ENCODE measurements around the gene NTSR1. TPM values are rescaled to one million over a fixed set of nuclear protein-coding genes. Genes with fewer than 3 reads are reported as not detected.

Gene NTSR1
- total RNA-seq, 6 experiments from 2014 or later = 0.04 to 0.74 (median 0.09) TPM; not detected in 2

DNA sequence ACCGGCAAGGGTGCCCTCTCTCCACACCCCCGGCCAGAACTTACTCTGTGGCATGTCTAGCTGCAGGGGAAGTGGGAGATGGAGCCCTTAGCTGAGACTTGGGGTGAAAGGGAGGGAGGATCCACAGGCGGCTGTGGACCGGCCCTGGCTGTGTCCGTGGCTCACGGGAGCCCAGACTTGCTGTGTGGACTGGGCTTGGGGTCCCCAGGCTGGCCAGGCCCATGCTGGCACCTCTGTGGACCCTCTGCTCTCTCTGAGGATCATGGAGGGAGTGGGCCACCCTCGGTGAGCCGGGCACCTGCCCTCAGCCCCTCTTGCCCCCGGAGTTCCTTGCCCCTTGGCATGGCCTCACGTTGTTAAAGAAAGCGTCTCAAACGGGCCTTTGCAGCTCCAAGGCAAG lies 8.9 kb upstream of the NTSR1 start:
- WGBS (ENCODE audit: insufficient coverage, low coverage, low lambda C conversion rate, missing lambda C conversion rate) = 49% methylated on average over 7 of the region's 12 CpGs
- no peaks in the 10 kb centered on the region for H3K9me3 ChIP-seq
- TF ChIP-seq, protein P1, sequence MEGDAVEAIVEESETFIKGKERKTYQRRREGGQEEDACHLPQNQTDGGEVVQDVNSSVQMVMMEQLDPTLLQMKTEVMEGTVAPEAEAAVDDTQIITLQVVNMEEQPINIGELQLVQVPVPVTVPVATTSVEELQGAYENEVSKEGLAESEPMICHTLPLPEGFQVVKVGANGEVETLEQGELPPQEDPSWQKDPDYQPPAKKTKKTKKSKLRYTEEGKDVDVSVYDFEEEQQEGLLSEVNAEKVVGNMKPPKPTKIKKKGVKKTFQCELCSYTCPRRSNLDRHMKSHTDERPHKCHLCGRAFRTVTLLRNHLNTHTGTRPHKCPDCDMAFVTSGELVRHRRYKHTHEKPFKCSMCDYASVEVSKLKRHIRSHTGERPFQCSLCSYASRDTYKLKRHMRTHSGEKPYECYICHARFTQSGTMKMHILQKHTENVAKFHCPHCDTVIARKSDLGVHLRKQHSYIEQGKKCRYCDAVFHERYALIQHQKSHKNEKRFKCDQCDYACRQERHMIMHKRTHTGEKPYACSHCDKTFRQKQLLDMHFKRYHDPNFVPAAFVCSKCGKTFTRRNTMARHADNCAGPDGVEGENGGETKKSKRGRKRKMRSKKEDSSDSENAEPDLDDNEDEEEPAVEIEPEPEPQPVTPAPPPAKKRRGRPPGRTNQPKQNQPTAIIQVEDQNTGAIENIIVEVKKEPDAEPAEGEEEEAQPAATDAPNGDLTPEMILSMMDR (IDR thresholded peaks at IDR 0.05) = no peak
- no peak for TF ChIP-seq POLR2A (IDR thresholded peaks at IDR 0.05)
- H3K27me3 ChIP-seq = no peaks in the 10 kb centered on the region
- H3K4me1 ChIP-seq = no peaks in the 10 kb centered on the region
- no peak for ATAC-seq
- intact Hi-C loops (cut with DNase I) = no loop called here
- DNase-seq = peak in 1 of 3 donors; percentile 31
- no peaks in the 10 kb centered on the region for H3K36me3 ChIP-seq
- H3K4me3 ChIP-seq = no peak overlapping the region
- H3K27ac ChIP-seq = no peak overlapping the region

DNA sequence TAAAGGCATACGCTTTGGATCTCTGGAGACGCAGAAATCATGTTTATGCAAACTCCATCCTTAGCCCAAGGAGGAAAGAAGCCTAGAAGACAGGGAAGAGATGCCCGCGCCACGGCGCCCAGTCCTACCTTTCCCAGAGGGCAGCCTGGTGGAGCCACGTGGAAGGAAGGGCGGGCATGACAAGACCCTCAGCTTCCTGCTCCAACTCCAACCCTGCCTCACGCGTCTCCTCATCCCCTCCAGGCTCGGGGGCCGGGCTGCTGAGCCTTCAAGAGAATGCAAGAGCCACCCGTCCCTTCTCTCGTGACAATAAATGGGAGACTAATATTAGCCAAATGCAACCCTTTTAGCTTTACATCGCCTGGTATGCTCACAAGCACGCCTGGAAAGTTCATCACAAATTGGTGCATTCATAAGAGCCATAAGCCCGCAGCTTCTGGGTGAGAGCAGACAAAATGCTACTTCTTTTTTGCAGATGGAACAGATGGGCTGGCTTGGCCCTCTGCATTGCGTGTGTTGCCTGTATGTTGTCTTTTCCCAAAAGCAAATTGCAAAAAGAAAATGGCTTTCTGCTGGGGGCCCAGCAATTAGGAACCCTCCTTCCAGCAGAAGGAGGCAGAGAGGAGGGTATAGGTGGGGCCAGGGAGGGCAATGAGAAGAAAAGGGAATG lies 8.2 kb upstream of the NTSR1 start:
- H3K27me3 ChIP-seq = no peaks in the 10 kb centered on the region
- 73% methylated on average over 14 of the region's 18 CpGs for whole genome bisulfite sequencing (ENCODE audit: insufficient coverage, low coverage, low lambda C conversion rate, missing lambda C conversion rate)
- no peaks in the 10 kb centered on the region for H3K9me3 ChIP-seq
- H3K36me3 ChIP-seq = no peaks in the 10 kb centered on the region
- no peak overlapping the region for H3K27ac ChIP-seq
- H3K4me3 ChIP-seq = no peak overlapping the region
- DNase-seq = peak in 1 of 3 donors; percentile 30
- intact Hi-C loops (cut with DNase I) = no loop called here
- no peaks in the 10 kb centered on the region for H3K4me1 ChIP-seq
- TF ChIP-seq, protein P1 (IDR thresholded peaks at IDR 0.05) = no peak
- TF ChIP-seq POLR2A (IDR thresholded peaks at IDR 0.05) = no peak
- ATAC-seq = no peak

- ATAC-seq = no peak
- Histone ChIP-seq H3K4me1 (no peaks in the 10 kb centered on the region), H3K27me3 (no peaks in the 10 kb centered on the region), H3K36me3 (no peaks in the 10 kb centered on the region), H3K4me3 (no peak overlapping the region), H3K9me3 (no peaks in the 10 kb centered on the region), H3K27ac (no peak overlapping the region)
- no peak for TF ChIP-seq POLR2A (IDR thresholded peaks at IDR 0.05)
- TF ChIP-seq, protein P1 (IDR thresholded peaks at IDR 0.05) = no peak
- 63% methylated on average over 9 of the region's 24 CpGs for WGBS (ENCODE audit: insufficient coverage, low coverage, low lambda C conversion rate, missing lambda C conversion rate)
- peak in 1 of 3 donors; percentile 41 for DNase-seq
- intact Hi-C loops (cut with DNase I) = no loop called here
Measured at GRCh38 chr20:62701161-62702012, 7.2 kb upstream of the NTSR1 start.

DNA sequence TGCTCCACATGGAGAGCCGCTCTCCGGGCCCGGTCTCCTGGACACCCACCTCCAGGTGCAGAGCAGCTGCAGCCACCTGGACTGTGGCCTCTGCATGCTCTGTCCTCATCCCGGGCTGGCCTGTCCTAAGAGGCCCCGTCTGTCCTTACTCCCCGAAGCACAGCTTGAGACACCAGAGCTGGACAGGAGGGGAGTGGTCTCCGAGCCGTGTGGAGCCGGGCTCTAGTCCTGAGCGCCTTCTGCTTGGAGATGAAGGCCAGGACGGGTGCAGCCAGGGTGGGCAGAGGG lies 6.7 kb upstream of the NTSR1 start:
- no peaks in the 10 kb centered on the region for H3K9me3 ChIP-seq
- DNase-seq (peak in 1 of 3 donors; percentile 45), ATAC-seq (no peak)
- H3K4me3 ChIP-seq = no peak overlapping the region
- H3K27me3 ChIP-seq = no peaks in the 10 kb centered on the region
- intact Hi-C loops (cut with DNase I) = no loop called here
- no peak overlapping the region for H3K27ac ChIP-seq
- H3K4me1 ChIP-seq = no peaks in the 10 kb centered on the region
- TF ChIP-seq, protein P1 (IDR thresholded peaks at IDR 0.05) = no peak
- TF ChIP-seq POLR2A (IDR thresholded peaks at IDR 0.05) = no peak
- WGBS (ENCODE audit: insufficient coverage, low coverage, low lambda C conversion rate, missing lambda C conversion rate) = 35% methylated on average over 4 of the region's 11 CpGs
- no peaks in the 10 kb centered on the region for H3K36me3 ChIP-seq

All from right lobe of liver (tissue), 6 donors.